C4-2B (cell line): Measurements from ENCODE around the gene LRSAM1.

ENCODE experiments used
- ZFX ChIP-seq: fragments of 450-650 bp; IDR thresholded peaks from 2 replicates; pipeline ENCODE4 v1.6.1; 2017
- TF ChIP-seq, protein P1 (sequence below): fragments of 450-650 bp; conservative IDR thresholded peaks from 2 replicates; pipeline ENCODE4 v1.5.1; 2017; ENCODE audit warnings: mild to moderate bottlenecking

- TF ChIP-seq, protein P1, sequence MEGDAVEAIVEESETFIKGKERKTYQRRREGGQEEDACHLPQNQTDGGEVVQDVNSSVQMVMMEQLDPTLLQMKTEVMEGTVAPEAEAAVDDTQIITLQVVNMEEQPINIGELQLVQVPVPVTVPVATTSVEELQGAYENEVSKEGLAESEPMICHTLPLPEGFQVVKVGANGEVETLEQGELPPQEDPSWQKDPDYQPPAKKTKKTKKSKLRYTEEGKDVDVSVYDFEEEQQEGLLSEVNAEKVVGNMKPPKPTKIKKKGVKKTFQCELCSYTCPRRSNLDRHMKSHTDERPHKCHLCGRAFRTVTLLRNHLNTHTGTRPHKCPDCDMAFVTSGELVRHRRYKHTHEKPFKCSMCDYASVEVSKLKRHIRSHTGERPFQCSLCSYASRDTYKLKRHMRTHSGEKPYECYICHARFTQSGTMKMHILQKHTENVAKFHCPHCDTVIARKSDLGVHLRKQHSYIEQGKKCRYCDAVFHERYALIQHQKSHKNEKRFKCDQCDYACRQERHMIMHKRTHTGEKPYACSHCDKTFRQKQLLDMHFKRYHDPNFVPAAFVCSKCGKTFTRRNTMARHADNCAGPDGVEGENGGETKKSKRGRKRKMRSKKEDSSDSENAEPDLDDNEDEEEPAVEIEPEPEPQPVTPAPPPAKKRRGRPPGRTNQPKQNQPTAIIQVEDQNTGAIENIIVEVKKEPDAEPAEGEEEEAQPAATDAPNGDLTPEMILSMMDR = no peak
- no peak for TF ChIP-seq ZFX
Observed at GRCh38 chr9:127411122-127411521, 40.2 kb upstream of the LRSAM1 start.
